Measurements from ENCODE around the gene SLC13A3.

The SLC13A3 gene

DNA sequence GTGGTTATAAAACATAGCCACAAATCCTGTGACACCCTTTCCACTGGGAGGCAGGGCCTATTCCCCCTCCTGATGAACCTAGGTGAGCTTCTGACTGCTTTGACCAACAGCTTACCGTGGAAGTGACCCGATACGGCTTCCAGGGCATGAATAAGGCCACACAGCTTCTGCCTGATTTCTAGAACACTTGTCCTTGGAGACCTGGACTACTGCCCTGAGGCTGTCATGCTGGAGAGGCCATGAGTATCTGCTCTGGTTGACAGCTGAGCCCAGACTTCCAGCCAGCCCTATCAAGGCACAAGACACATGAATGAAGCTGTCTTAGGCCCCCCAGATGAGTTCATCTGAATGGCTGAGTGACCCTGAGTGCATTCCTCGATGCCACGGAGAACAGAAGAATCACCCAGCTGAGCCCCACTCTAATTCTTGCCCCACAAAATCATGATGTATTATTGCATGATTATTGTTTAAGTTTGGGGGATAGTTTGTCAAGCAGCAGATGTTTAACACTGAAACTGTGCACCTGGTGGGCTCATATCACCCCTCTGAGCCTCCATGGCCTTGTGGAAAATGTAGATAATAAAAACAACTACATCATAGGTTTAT lies 21.4 kb upstream of the SLC13A3 start:
- no peak for DNase-seq (ENCODE audit: low read depth in 1 of 2, low spot score in 1 of 2)
- Histone ChIP-seq H3K4me3 (replicated peaks; ENCODE audit: insufficient read depth, low read length) (no peak overlapping the region), H3K27ac (replicated peaks) (no peak overlapping the region), H3K27me3 (ENCODE audit: insufficient read depth, poor library complexity, severe bottlenecking) (no peaks in the 10 kb centered on the region)
- TF ChIP-seq POLR2AphosphoS5 (IDR thresholded peaks at IDR 0.05; ENCODE audit: low read depth) (no peak), SPI1 (IDR thresholded peaks at IDR 0.05; ENCODE audit: borderline replicate concordance, low read depth) (no peak), GABPA (IDR thresholded peaks at IDR 0.05; ENCODE audit: low read depth) (no peak)
- TF ChIP-seq, protein P1, sequence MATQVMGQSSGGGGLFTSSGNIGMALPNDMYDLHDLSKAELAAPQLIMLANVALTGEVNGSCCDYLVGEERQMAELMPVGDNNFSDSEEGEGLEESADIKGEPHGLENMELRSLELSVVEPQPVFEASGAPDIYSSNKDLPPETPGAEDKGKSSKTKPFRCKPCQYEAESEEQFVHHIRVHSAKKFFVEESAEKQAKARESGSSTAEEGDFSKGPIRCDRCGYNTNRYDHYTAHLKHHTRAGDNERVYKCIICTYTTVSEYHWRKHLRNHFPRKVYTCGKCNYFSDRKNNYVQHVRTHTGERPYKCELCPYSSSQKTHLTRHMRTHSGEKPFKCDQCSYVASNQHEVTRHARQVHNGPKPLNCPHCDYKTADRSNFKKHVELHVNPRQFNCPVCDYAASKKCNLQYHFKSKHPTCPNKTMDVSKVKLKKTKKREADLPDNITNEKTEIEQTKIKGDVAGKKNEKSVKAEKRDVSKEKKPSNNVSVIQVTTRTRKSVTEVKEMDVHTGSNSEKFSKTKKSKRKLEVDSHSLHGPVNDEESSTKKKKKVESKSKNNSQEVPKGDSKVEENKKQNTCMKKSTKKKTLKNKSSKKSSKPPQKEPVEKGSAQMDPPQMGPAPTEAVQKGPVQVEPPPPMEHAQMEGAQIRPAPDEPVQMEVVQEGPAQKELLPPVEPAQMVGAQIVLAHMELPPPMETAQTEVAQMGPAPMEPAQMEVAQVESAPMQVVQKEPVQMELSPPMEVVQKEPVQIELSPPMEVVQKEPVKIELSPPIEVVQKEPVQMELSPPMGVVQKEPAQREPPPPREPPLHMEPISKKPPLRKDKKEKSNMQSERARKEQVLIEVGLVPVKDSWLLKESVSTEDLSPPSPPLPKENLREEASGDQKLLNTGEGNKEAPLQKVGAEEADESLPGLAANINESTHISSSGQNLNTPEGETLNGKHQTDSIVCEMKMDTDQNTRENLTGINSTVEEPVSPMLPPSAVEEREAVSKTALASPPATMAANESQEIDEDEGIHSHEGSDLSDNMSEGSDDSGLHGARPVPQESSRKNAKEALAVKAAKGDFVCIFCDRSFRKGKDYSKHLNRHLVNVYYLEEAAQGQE (IDR thresholded peaks at IDR 0.05; ENCODE audit: insufficient replicate concordance, low read depth), result no peak
- TF ChIP-seq, protein P2, sequence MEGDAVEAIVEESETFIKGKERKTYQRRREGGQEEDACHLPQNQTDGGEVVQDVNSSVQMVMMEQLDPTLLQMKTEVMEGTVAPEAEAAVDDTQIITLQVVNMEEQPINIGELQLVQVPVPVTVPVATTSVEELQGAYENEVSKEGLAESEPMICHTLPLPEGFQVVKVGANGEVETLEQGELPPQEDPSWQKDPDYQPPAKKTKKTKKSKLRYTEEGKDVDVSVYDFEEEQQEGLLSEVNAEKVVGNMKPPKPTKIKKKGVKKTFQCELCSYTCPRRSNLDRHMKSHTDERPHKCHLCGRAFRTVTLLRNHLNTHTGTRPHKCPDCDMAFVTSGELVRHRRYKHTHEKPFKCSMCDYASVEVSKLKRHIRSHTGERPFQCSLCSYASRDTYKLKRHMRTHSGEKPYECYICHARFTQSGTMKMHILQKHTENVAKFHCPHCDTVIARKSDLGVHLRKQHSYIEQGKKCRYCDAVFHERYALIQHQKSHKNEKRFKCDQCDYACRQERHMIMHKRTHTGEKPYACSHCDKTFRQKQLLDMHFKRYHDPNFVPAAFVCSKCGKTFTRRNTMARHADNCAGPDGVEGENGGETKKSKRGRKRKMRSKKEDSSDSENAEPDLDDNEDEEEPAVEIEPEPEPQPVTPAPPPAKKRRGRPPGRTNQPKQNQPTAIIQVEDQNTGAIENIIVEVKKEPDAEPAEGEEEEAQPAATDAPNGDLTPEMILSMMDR (IDR thresholded peaks at IDR 0.05; ENCODE audit: insufficient read depth, low read length), result no peak

DNA sequence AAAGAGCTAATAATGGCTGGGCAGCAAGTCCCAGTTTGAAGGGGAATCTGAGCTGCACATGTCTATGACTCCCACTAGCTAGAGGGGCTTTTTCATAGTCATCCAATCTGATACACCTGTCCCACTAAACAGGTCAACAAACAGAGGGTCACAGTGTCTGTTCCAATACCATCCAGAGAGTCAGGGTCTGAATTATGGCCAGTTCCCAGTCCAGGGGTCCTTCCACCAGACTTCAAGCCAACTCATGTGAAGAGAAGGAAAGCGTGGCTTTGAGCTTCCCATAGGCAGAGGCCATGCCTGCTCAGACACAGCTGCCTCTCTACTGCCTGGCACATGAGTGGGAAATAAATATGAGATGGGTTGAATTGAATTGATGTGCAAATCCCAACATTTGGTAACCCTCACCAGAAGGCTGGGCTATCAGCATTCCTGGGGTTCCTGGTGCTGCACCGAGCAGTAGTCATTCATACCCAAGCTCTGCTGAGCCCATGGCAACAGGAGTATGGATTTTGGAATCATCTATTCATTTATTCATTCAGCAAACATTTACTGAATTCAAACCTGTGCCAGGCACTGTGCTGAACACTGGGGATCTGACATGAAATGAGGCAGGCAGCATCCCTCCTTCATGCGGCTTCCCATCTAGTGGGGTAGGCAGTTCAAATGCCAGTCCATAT lies 20.7 kb upstream of the SLC13A3 start:
- Histone ChIP-seq H3K27me3 (ENCODE audit: insufficient read depth, poor library complexity, severe bottlenecking) (no peaks in the 10 kb centered on the region), H3K27ac (replicated peaks) (no peak overlapping the region), H3K4me3 (replicated peaks; ENCODE audit: insufficient read depth, low read length) (no peak overlapping the region)
- DNase-seq (ENCODE audit: low read depth in 1 of 2, low spot score in 1 of 2), result no peak
- TF ChIP-seq, protein P2 (IDR thresholded peaks at IDR 0.05; ENCODE audit: insufficient read depth, low read length), result no peak
- TF ChIP-seq POLR2AphosphoS5 (IDR thresholded peaks at IDR 0.05; ENCODE audit: low read depth) (no peak), GABPA (IDR thresholded peaks at IDR 0.05; ENCODE audit: low read depth) (no peak), SPI1 (IDR thresholded peaks at IDR 0.05; ENCODE audit: borderline replicate concordance, low read depth) (no peak)
- TF ChIP-seq, protein P1 (IDR thresholded peaks at IDR 0.05; ENCODE audit: insufficient replicate concordance, low read depth), result no peak

DNA sequence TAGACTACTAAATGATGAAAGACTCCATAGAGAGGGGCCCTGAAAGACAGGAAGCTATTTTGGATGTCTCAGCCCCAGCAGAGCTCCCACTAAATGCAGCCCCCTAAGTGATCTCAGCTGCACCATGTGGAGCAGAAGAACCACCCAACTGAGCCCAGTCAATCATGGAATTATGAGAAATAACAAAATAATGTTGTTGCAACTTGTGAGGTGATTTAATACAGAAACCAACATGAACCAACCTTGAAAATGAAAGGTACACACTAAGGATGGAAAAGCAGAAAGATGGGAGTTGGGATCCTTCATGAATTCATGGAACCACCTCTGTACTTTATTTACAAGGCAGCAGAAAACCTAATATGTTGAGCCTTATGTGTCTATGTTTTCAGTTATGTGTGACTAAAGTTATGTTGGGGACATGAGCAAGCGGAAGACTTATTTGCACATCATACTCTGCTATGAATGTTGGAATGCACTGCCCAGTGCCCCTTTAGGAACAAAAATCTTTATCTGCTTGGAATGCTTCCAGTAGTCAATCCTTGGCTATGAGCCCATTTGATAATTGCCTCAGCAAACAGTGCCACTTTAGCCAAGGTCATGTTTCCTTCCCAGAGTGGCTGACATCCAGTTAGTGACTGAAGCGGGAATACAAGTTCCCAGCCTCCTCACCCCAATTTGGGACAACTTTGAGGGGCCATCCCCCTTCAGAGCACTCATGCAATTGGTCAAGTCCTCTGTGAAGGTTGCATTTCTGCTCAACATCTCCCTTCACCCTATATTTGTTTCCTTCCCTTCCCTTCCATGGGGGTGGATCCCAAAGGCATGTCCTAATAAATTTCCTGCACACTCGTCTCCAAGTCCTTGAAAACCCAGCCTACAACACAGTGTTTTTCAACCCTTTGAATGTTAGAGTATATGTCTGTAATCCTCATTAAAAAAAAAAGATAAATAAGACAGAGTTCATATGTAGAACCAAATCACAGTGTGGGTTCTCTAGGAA lies 19.6 kb upstream of the SLC13A3 start:
- H3K27ac ChIP-seq (replicated peaks), result no peak overlapping the region
- no peak overlapping the region for H3K4me3 ChIP-seq (replicated peaks; ENCODE audit: insufficient read depth, low read length)
- H3K27me3 ChIP-seq (ENCODE audit: insufficient read depth, poor library complexity, severe bottlenecking), result no peaks in the 10 kb centered on the region
- TF ChIP-seq, protein P1 (IDR thresholded peaks at IDR 0.05; ENCODE audit: insufficient replicate concordance, low read depth), result no peak
- TF ChIP-seq SPI1 (IDR thresholded peaks at IDR 0.05; ENCODE audit: borderline replicate concordance, low read depth) (no peak), GABPA (IDR thresholded peaks at IDR 0.05; ENCODE audit: low read depth) (no peak), POLR2AphosphoS5 (IDR thresholded peaks at IDR 0.05; ENCODE audit: low read depth) (no peak)
- TF ChIP-seq, protein P2 (IDR thresholded peaks at IDR 0.05; ENCODE audit: insufficient read depth, low read length), result no peak
- no peak for DNase-seq (ENCODE audit: low read depth in 1 of 2, low spot score in 1 of 2)

Data from HL-60 (cell line).